HepG2 (cell line): ENCODE results near the gene MRPL27. TPM values are rescaled to one million over a fixed set of nuclear protein-coding genes. Genes with fewer than 3 reads are reported as not detected.

Experiments
- FOSL1 ChIP-seq: sonication (generic); formaldehyde crosslinking; IDR thresholded peaks from 2 replicates; pipeline ENCODE4 v1.9.0; 2021; ENCODE audit warnings: missing genetic modification reagents, borderline replicate concordance
- GZF1 ChIP-seq: sonication (generic); formaldehyde crosslinking; IDR thresholded peaks from 2 replicates; pipeline ENCODE4 v1.5.1; 2020; ENCODE audit warnings: mild to moderate bottlenecking, missing genetic modification reagents
- HHEX ChIP-seq: IDR thresholded peaks from 2 replicates; pipeline ENCODE4 v1.6.1; 2016; ENCODE audit warnings: control low read depth
- HIVEP1 ChIP-seq: sonication (generic); formaldehyde crosslinking; IDR thresholded peaks from 2 replicates; pipeline ENCODE4 v1.4.0; 2020; ENCODE audit warnings: mild to moderate bottlenecking, missing genetic modification reagents
- HNRNPL ChIP-seq: fragments of 200-400 bp; formaldehyde crosslinking; IDR thresholded peaks from 2 replicates; pipeline ENCODE4 v1.6.1; 2017; ENCODE audit warnings: mild to moderate bottlenecking, low read depth, low read length
- JARID2 ChIP-seq: sonication (generic); formaldehyde crosslinking; IDR thresholded peaks from 2 replicates; pipeline ENCODE4 v1.8.1; 2023; ENCODE audit warnings: missing genetic modification reagents, inconsistent platforms; ENCODE audit not compliant: insufficient replicate concordance
- MAFK ChIP-seq, 2 experiments: IDR thresholded peaks in 1 of 2; conservative IDR thresholded peaks in 1 of 2; 2 replicates each; pipeline ENCODE4 v1.6.1; 2011; ENCODE audit warnings: improper control_type of control experiment in 2 of 2, low read length in 2 of 2
- NCOR1 ChIP-seq: fragments of 200-600 bp; sonication (generic); IDR thresholded peaks from 2 replicates; pipeline ENCODE4 v1.7.0; 2017; ENCODE audit warnings: antibody characterized with exemption, low read length, borderline replicate concordance
- NFIC ChIP-seq: IDR thresholded peaks from 2 replicates; pipeline ENCODE4 v1.6.1; 2012; ENCODE audit warnings: mild to moderate bottlenecking, low read length, inconsistent platforms
- NRL ChIP-seq: sonication (generic); formaldehyde crosslinking; IDR thresholded peaks from 2 replicates; pipeline ENCODE4 v1.5.0; 2020; ENCODE audit warnings: missing genetic modification reagents, mild to moderate bottlenecking, moderate library complexity, borderline replicate concordance
- PAF1 ChIP-seq: IDR thresholded peaks from 2 replicates; pipeline ENCODE4 v1.6.1; 2016; ENCODE audit warnings: missing genetic modification reagents, missing compliant biosample characterization
- POLR2A ChIP-seq, 2 experiments: IDR thresholded peaks; 2 replicates each; pipeline ENCODE4 v1.6.1; 2011; ENCODE audit warnings: low read depth in 2 of 2, low read length in 2 of 2, mild to moderate bottlenecking in 1 of 2, moderate library complexity in 1 of 2; ENCODE audit not compliant: insufficient read depth in 1 of 2
- RFX1 ChIP-seq: fragments of 450-650 bp; IDR thresholded peaks from 2 replicates; pipeline ENCODE4 v1.6.1; 2017
- RXRB ChIP-seq: IDR thresholded peaks from 2 replicates; pipeline ENCODE4 v1.6.1; 2016; ENCODE audit warnings: borderline replicate concordance, missing genetic modification reagents, missing compliant biosample characterization
- ZBTB8A ChIP-seq: sonication (generic); formaldehyde crosslinking; IDR thresholded peaks from 2 replicates; pipeline ENCODE4 v1.4.0; 2020; ENCODE audit warnings: mild to moderate bottlenecking, low read depth, missing genetic modification reagents, borderline replicate concordance
- ZNF253 ChIP-seq: sonication (generic); formaldehyde crosslinking; IDR thresholded peaks from 2 replicates; pipeline ENCODE4 v1.8.0; 2022; ENCODE audit warnings: mild to moderate bottlenecking, missing genetic modification reagents, borderline replicate concordance
- ZNF558 ChIP-seq: sonication (generic); formaldehyde crosslinking; IDR thresholded peaks from 2 replicates; pipeline ENCODE4 v1.9.0; 2022; ENCODE audit warnings: mild to moderate bottlenecking, missing genetic modification reagents, borderline replicate concordance
- ZNF598 ChIP-seq: sonication (generic); formaldehyde crosslinking; IDR thresholded peaks from 2 replicates; pipeline ENCODE4 v1.5.1; 2020; ENCODE audit warnings: mild to moderate bottlenecking, missing genetic modification reagents, borderline replicate concordance
- ZNF615 ChIP-seq: sonication (generic); formaldehyde crosslinking; IDR thresholded peaks from 2 replicates; pipeline ENCODE4 v1.5.0; 2020; ENCODE audit warnings: mild to moderate bottlenecking, missing genetic modification reagents, borderline replicate concordance
- ZNF879 ChIP-seq: sonication (generic); formaldehyde crosslinking; IDR thresholded peaks from 2 replicates; pipeline ENCODE4 v1.8.1; 2023; ENCODE audit warnings: missing genetic modification reagents
- polyA plus RNA-seq, 8 experiments: library from polyadenylated mRNA; depleted of rRNA in 3 of 8; stranded (reverse) in 7 of 8; unstranded in 1 of 8; fragments of >200 nt; fragmentation: Illumina TruSeq in 4 of 8; extraction: Trizol in 4 of 8; gene quantifications; 2 replicates each; pipeline versions ENCODE4 v1.2.1 to v1.2.3, GENCODE V29; 2011 to 2016; ENCODE audit warnings: low read depth in 4 of 8, missing spikeins in 1 of 8, mixed read lengths in 1 of 8; ENCODE audit not compliant: insufficient read depth in 1 of 8
- total RNA-seq, 5 experiments: library from RNA; depleted of rRNA; stranded (reverse); fragments of >200 nt; fragmentation: Illumina TruSeq; extraction: Trizol; gene quantifications; 2 replicates each; pipeline ENCODE4 v1.2.3, GENCODE V29; 2016; ENCODE audit warnings: low read depth in 1 of 5
- TF ChIP-seq, protein P1 (sequence below): IDR thresholded peaks from 2 replicates; pipeline ENCODE4 v1.6.1; 2016
- TF ChIP-seq, protein P2 (sequence below): sonication (generic); formaldehyde crosslinking; IDR thresholded peaks from 2 replicates; pipeline ENCODE4 v1.4.0; 2020; ENCODE audit warnings: missing genetic modification reagents
- TF ChIP-seq, protein P3 (sequence below): sonication (generic); formaldehyde crosslinking; IDR thresholded peaks from 2 replicates; pipeline ENCODE4 v1.5.1; 2020; ENCODE audit warnings: mild to moderate bottlenecking, missing genetic modification reagents, borderline replicate concordance

The MRPL27 gene
- total and polyA plus RNA-seq, 2 of the 13 experiments (the other 11 are each of a cell fraction or from before 2014, with no cell fraction given), result 137 to 217 TPM

DNA sequence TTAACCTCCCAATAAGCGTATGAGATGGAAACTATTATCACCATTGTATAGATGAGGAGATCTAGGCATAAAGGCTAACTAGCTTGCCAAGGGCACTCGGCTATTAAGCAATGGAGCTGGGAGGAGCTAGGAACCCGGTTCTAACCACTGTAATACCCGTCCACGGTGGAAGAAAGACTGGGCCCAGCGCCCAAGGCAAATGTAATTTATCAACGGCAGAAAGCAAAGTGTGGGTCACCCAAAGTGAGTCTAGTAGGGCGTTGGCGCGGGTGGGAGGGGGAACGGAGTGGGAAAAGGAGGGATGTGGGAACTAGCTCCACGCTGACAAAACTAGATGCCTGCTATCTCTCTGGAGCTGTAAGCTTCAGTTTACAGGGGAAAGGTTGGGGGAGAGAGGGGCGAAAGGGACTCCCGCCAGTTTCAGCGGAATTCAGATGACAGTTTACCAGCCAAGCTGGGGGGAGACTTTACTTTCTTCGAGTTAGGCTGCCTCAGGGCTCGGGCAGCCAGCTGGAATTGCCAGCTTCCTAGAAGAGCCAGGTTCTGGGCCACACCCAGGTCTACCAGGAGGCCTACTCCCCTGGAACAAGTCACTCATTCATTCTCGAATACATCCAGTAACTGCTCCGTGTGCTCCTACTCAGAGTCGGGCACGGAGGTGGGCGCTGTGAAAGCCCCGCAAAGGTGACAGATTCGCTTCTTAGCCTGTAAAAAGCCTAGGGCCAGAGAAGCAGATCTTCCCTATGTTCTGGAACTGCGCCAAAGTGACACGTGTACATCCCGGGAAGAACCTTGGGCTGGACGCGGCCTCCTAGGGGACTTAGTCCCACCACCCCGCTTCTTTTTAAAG is 23.5 kb upstream of the MRPL27 start (continued):
- TF ChIP-seq NRL (CRISPR knock-in tag) (no peak), ZNF558 (CRISPR knock-in tag) (no peak), RFX1 (no peak), ZNF615 (CRISPR knock-in tag) (no peak), HHEX (CRISPR knock-in tag) (no peak), RXRB (no peak), ZNF598 (CRISPR knock-in tag) (no peak), NCOR1 (no peak), MAFK (conservative IDR thresholded peaks at IDR 0.05 in 1 of 2, IDR thresholded peaks at IDR 0.05 in 1 of 2; ENCODE audit: low read length in 2 of 2) (no peak), ZNF253 (CRISPR knock-in tag) (0 out of 2 replicates have a peak, but pooled peaks have one; percentile 80), NFIC (no peak), ZBTB8A (no peak), FOSL1 (CRISPR knock-in tag) (no peak), HIVEP1 (CRISPR knock-in tag) (no peak), ZNF879 (0 out of 2 replicates have a peak, but pooled peaks have one; percentile 2), PAF1 (CRISPR knock-in tag) (no peak), HNRNPL (no peak), POLR2A (IDR thresholded peaks at IDR 0.05; ENCODE audit: insufficient read depth in 1 of 2, low read depth in 2 of 2, low read length in 2 of 2) (no peak; a peak in 1 of 4 replicates), JARID2 (CRISPR knock-in tag) (no peak), GZF1 (CRISPR knock-in tag) (no peak)
- TF ChIP-seq, protein P1, sequence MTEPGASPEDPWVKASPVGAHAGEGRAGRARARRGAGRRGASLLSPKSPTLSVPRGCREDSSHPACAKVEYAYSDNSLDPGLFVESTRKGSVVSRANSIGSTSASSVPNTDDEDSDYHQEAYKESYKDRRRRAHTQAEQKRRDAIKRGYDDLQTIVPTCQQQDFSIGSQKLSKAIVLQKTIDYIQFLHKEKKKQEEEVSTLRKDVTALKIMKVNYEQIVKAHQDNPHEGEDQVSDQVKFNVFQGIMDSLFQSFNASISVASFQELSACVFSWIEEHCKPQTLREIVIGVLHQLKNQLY, result no peak
- TF ChIP-seq, protein P2, sequence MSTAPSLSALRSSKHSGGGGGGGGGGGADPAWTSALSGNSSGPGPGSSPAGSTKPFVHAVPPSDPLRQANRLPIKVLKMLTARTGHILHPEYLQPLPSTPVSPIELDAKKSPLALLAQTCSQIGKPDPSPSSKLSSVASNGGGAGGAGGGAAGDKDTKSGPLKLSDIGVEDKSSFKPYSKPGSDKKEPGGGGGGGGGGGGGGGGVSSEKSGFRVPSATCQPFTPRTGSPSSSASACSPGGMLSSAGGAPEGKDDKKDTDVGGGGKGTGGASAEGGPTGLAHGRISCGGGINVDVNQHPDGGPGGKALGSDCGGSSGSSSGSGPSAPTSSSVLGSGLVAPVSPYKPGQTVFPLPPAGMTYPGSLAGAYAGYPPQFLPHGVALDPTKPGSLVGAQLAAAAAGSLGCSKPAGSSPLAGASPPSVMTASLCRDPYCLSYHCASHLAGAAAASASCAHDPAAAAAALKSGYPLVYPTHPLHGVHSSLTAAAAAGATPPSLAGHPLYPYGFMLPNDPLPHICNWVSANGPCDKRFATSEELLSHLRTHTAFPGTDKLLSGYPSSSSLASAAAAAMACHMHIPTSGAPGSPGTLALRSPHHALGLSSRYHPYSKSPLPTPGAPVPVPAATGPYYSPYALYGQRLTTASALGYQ (CRISPR knock-in tag), result no peak
- TF ChIP-seq, protein P3, sequence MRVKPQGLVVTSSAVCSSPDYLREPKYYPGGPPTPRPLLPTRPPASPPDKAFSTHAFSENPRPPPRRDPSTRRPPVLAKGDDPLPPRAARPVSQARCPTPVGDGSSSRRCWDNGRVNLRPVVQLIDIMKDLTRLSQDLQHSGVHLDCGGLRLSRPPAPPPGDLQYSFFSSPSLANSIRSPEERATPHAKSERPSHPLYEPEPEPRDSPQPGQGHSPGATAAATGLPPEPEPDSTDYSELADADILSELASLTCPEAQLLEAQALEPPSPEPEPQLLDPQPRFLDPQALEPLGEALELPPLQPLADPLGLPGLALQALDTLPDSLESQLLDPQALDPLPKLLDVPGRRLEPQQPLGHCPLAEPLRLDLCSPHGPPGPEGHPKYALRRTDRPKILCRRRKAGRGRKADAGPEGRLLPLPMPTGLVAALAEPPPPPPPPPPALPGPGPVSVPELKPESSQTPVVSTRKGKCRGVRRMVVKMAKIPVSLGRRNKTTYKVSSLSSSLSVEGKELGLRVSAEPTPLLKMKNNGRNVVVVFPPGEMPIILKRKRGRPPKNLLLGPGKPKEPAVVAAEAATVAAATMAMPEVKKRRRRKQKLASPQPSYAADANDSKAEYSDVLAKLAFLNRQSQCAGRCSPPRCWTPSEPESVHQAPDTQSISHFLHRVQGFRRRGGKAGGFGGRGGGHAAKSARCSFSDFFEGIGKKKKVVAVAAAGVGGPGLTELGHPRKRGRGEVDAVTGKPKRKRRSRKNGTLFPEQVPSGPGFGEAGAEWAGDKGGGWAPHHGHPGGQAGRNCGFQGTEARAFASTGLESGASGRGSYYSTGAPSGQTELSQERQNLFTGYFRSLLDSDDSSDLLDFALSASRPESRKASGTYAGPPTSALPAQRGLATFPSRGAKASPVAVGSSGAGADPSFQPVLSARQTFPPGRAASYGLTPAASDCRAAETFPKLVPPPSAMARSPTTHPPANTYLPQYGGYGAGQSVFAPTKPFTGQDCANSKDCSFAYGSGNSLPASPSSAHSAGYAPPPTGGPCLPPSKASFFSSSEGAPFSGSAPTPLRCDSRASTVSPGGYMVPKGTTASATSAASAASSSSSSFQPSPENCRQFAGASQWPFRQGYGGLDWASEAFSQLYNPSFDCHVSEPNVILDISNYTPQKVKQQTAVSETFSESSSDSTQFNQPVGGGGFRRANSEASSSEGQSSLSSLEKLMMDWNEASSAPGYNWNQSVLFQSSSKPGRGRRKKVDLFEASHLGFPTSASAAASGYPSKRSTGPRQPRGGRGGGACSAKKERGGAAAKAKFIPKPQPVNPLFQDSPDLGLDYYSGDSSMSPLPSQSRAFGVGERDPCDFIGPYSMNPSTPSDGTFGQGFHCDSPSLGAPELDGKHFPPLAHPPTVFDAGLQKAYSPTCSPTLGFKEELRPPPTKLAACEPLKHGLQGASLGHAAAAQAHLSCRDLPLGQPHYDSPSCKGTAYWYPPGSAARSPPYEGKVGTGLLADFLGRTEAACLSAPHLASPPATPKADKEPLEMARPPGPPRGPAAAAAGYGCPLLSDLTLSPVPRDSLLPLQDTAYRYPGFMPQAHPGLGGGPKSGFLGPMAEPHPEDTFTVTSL (CRISPR knock-in tag), result no peak
